ENCODE measurements around the gene TRIM17.

Gene TRIM17

GRCh38 chr1:228366866-228367741, 49.6 kb downstream of the TRIM17 start:
- no peak for DNase-seq (ENCODE audit: low read depth)

GRCh38 chr1:228366062-228366865, 50.4 kb downstream of the TRIM17 start:
- no peak for DNase-seq (ENCODE audit: low read depth)

- DNase-seq (ENCODE audit: low read depth), result no peak
Measured at GRCh38 chr1:228365271-228366061, 51.2 kb downstream of the TRIM17 start.

GRCh38 chr1:228364706-228365213, 51.9 kb downstream of the TRIM17 start:
- no peak for DNase-seq (ENCODE audit: low read depth)

- DNase-seq (ENCODE audit: low read depth), result no peak
Measured at GRCh38 chr1:228364068-228364705, 52.5 kb downstream of the TRIM17 start.

GRCh38 chr1:228363686-228364067, 53.0 kb downstream of the TRIM17 start:
- no peak for DNase-seq (ENCODE audit: low read depth)

GRCh38 chr1:228362884-228363450, 53.7 kb downstream of the TRIM17 start:
- DNase-seq (ENCODE audit: low read depth), result no peak

- DNase-seq (ENCODE audit: low read depth), result no peak
Measured at GRCh38 chr1:228362141-228362883, 54.3 kb downstream of the TRIM17 start.

GRCh38 chr1:228361314-228362140, 55.1 kb downstream of the TRIM17 start:
- DNase-seq (ENCODE audit: low read depth), result no peak

GRCh38 chr1:228360533-228361313, 55.9 kb downstream of the TRIM17 start:
- DNase-seq (ENCODE audit: low read depth), result no peak

GRCh38 chr1:228359613-228360532, 56.8 kb downstream of the TRIM17 start:
- no peak for DNase-seq (ENCODE audit: low read depth)

GRCh38 chr1:228358764-228359612, 57.7 kb downstream of the TRIM17 start:
- DNase-seq (ENCODE audit: low read depth), result no peak

- DNase-seq (ENCODE audit: low read depth), result no peak
Measured at GRCh38 chr1:228358039-228358763, 58.5 kb downstream of the TRIM17 start.
